Stimulated activated CD8-positive, alpha-beta memory T cell treated with anti-CD3 and anti-CD28 coated beads, Interleukin-7, amount 100 ng/mL, for 24 hours (primary cell): ENCODE measurements around the gene TSPAN1.

Experiments used
- DNase-seq: peaks from one replicate; pipeline ENCODE4 v3.0.0-alpha.2; 2020; ENCODE audit warnings: low read depth

The TSPAN1 gene

DNA sequence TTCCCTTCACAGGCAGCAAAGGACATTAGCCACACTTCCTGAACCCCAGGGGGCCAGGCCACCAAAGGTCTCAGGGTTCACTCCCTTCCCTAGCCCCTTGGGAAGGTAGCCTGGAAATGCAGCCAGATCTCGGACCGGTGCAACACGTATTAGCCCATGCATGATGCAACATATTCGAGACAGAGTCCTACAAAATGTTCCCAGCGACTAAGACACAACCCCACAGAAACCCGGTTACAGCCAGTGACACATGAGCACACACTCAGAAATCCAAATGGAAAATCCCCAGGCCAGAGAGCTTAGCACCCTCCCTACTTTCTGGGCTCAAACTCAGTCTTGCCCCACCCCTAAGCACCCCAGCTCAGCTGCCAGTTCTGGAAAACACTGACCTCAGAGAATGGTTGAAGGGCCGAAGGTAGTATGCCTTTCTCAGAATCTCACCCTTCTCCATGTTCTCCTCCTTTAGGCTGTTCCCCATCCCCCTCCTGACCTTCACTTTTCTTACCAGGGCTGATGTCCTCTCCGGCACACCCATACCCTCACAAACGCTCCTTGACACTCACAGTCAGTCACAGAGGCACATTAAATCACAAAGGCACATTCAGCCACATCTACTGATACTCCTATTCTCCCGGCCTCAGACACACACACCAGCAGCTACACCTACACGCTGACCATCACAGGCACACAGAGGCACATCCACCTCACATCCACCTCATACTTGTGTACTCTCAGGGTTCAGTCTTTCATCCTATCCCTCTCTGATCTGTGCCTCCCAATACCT lies at the start of gene TSPAN1:
TSS of gene TSPAN1 (plus strand) at position 640 of the 784 bp plus-strand sequence. CDS start 6,021 bp downstream, outside the sequence.
- DNase-seq = no peak

DNA sequence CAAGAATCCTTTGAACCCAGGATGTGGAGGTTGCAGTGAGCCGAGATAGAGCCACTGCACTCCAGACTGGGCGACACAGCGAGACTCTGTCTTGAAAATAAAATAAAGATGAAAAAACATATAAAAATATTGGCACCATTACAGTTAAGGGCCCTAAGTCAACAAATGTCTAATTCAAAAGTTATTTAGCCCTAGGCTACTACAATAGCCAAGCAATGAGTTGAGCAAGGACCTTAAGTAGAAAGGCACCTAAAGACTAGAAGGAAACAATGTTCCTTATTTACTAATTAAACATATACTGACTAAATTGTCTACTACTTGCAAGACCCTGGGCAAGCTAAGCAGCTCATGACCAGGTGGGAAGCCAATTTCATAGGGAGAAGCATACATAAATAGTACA lies 46.5 kb upstream of the TSPAN1 start:
- DNase-seq = no peak

DNA sequence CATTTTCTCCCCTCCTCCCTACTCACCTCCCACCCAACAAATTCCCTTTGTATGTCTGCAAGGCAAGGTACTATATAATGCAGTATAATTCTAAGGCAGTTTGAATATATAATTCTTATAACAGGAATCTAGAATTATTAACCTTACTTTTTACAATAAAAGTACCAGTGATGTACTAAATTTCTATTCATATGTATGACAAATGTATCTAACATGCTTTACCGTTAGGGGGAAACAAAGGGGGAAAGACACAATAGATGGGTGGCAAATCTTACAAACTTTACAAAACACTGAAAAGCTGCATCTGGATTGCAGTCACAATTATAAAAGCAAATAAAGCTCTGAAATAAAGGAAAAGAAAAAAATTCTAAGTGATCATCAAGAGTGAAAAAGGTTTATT lies 44.8 kb upstream of the TSPAN1 start:
- DNase-seq = no peak

DNA sequence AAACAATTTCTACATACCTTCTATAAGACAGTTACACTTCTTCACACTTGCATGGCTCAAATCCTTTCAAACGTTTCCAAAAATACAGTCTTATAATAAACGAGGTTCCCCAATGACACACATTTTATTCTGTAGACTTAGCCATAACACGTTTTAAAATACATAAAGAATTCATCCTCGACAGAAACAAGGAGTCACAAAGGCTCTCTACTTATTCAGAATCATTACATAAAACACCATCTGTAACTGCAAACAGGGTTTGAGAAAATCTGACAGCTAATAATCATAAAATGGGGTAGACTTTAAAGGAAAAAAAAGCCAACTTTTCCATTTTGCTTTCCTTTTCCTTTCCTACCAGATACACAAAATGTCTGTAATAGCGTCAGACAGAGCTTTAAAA lies 44.3 kb upstream of the TSPAN1 start:
- no peak for DNase-seq

- no peak for DNase-seq
Measured at GRCh38 chr1:46131093-46131492, 43.8 kb upstream of the TSPAN1 start.

GRCh38 chr1:46131712-46132528 lies 43.0 kb upstream of the TSPAN1 start:
- DNase-seq = no peak

- DNase-seq = peak; percentile 75
Measured at GRCh38 chr1:46132529-46133180, 42.2 kb upstream of the TSPAN1 start, which contains the start of gene PIK3R3. PIK3R3 (minus strand) TSS chr1:46132629; CDS start chr1:46131952, 677 bp downstream.

DNA sequence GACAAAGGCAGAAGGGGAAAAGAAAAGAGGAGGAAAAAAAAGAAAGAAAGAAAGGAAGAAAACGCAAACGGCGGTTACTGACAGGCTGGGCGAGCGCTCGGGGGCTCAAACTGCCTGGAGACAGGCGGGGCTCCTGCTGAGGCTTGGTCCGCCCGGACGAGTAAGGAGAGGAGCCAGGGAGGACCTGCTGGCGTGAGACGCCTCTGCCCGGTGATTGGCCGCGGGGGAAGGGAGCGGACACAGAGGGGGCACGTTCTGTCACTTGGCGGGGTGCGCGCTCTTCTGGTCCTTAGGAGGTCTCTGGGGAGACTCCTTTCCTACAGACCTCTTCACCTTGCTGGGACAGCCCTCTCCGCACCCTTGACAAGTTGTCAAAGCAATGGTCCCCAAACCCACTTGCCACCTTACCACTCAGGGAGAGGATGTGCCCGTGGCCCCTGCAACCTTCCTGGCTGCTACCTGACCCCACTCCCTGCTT lies 41.7 kb upstream of the TSPAN1 start:
- no peak for DNase-seq

DNA sequence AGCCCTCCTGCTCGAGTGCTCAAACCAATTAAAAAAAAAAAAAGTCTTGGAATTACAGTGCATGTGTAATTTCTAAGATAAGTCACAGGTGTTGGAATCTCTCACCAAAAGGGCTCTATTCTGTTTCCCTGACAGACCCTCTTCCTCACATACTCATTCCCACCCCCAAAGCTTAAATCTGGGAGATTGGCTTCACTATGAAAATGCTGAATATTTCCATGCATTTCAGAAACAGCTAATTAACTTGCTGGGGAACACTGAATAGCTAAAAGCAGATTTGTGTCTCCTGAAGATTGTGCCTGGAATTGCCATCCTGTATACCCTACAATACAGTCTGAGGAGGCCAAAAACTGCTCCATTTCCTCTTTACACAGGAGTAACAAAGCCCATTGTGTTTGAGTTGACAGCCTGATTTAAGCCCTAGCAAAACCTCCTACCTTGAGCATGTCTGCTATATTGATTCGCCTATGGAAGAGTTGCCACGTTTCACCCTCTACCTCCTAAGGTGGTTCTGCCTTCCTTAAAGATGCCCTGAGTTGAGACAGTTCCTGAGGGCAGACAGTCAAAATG lies 41.0 kb upstream of the TSPAN1 start:
- DNase-seq = no peak

GRCh38 chr1:46134660-46135331 lies 40.1 kb upstream of the TSPAN1 start:
- DNase-seq = no peak

DNA sequence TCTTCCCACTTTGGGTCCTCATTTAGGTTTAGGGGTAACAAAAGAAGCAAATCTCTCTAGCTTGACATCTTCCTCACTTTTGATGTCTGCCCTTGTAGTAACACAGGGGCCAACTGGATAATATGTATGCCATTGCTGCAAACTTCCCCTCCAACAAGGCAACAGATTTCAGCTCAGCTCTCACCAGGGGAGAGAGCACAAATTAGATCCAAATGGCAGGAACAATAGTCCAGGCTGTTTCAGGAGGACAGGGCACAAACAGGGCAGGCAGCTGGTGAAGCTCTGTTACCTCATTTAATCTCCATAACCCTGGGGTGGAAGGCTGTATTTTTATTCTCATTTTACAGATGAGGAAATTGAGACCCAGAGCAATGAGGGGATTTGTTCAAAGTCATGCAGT lies 38.2 kb upstream of the TSPAN1 start:
- DNase-seq = no peak

GRCh38 chr1:46137916-46138315 lies 37.0 kb upstream of the TSPAN1 start:
- DNase-seq = no peak

GRCh38 chr1:46148318-46148717 lies 26.6 kb upstream of the TSPAN1 start:
- no peak for DNase-seq

GRCh38 chr1:46150085-46150484 lies 24.8 kb upstream of the TSPAN1 start:
- no peak for DNase-seq

DNA sequence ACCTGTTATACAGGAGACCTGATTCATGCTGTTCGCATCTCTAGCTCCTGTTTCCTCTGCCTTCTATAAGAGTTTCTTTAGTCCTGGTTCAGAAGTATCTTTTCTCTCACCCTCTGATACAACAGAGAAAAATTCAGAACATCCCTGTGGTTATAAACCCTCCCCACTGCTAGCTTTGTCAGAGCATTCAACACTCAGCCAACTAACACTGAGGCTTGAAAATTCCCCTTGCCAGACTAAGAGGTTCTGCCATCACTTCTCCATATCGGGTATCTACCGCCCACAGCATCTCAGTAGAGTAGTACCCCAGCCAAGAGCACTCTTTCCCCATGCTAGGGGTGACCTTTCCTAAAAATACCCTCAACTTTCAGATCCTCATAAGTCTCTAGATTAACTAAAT lies 22.9 kb upstream of the TSPAN1 start:
- DNase-seq = no peak

- DNase-seq = no peak
Measured at GRCh38 chr1:46153228-46153627, 21.7 kb upstream of the TSPAN1 start.

DNA sequence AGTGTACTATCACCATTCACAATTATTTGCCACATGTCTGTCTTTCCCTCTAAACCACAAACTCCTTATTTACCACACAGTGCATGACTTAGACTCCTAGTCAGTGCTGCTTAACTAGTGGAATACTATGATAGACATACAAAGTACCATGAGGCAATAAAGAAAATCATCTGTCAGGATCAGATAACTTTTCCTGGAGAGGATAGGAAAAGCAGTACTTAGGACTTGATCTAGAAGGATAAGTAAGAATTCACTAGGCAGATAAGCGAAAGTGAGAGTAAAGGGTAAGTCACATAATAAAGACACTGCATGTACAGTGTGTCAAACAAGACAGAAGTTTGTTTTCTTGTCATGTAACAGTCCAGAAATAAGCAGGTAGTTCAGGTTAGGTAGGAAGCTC lies 21.2 kb upstream of the TSPAN1 start:
- no peak for DNase-seq

GRCh38 chr1:46157916-46158311 lies 17.0 kb upstream of the TSPAN1 start:
- no peak for DNase-seq

- DNase-seq = no peak
Measured at GRCh38 chr1:46158312-46159281, 16.3 kb upstream of the TSPAN1 start.

DNA sequence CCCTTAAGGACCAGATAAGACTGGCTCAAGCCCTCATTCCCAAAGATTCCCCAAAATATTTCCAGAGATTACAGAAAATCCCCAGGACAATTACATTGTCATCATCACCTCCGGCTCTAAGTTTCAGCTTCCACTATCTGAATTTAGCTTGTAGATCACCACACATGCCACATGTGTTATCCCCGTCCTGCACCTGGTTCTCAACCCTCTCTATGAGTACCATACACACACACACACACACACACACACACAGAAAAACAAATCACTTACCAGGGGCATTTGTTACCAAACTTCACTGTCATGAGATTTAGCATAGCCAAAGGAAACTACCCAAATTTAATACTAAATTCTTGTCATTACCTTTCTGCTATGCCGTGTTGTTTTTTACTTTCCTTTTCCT lies 15.4 kb upstream of the TSPAN1 start:
- no peak for DNase-seq
